HG02763 (cell line): ENCODE results near the gene CCR2.
"Not testable (repeated sequence)": the region's sequence is repeated elsewhere in the genome, so short reads cannot be mapped to it uniquely, and the experiment has no call there.

Experiments used
- ATAC-seq: cut with Tn5 transposase; IDR thresholded peaks from one replicate; pipeline ENCODE4 v1.9.1; 2021; ENCODE audit warnings: mild to moderate bottlenecking, moderate library complexity; ENCODE audit not compliant: unreplicated experiment

The CCR2 gene

GRCh38 chr3:46375814-46376213 lies 21.9 kb downstream of the CCR2 start:
- no peak for ATAC-seq

- no peak for ATAC-seq
These were observed 24.6 kb downstream of the CCR2 start for GRCh38 chr3:46378426-46378942.

- no peak for ATAC-seq
These were observed 26.7 kb downstream of the CCR2 start for GRCh38 chr3:46380471-46381221.

- no peak for ATAC-seq
These were observed 27.7 kb downstream of the CCR2 start for GRCh38 chr3:46381625-46382024.

GRCh38 chr3:46383211-46383950 lies 29.5 kb downstream of the CCR2 start:
- ATAC-seq = no peak

GRCh38 chr3:46383951-46384330 lies 30.0 kb downstream of the CCR2 start:
- ATAC-seq = no peak

- no peak for ATAC-seq
These were observed 32.3 kb downstream of the CCR2 start for GRCh38 chr3:46386205-46386604.

GRCh38 chr3:46388847-46389246 lies 34.9 kb downstream of the CCR2 start:
- ATAC-seq = not testable (repeated sequence)

GRCh38 chr3:46389306-46389705 lies 35.4 kb downstream of the CCR2 start:
- no peak for ATAC-seq

- ATAC-seq = not testable (repeated sequence)
These were observed 37.6 kb downstream of the CCR2 start for GRCh38 chr3:46391526-46391925.

GRCh38 chr3:46393011-46393410 lies 39.1 kb downstream of the CCR2 start:
- no peak for ATAC-seq

GRCh38 chr3:46393554-46394434 lies 39.9 kb downstream of the CCR2 start:
- ATAC-seq = no peak

GRCh38 chr3:46395210-46395661 lies 41.3 kb downstream of the CCR2 start:
- no peak for ATAC-seq

- ATAC-seq = no peak
These were observed 42.0 kb downstream of the CCR2 start for GRCh38 chr3:46395766-46396530.

GRCh38 chr3:46397111-46397510 lies 43.2 kb downstream of the CCR2 start:
- no peak for ATAC-seq

GRCh38 chr3:46398186-46398955 lies 44.5 kb downstream of the CCR2 start:
- no peak for ATAC-seq

GRCh38 chr3:46399098-46399497 lies 45.2 kb downstream of the CCR2 start:
- no peak for ATAC-seq

- no peak for ATAC-seq
These were observed 45.6 kb downstream of the CCR2 start for GRCh38 chr3:46399557-46399956.

GRCh38 chr3:46400000-46400734 lies 46.3 kb downstream of the CCR2 start:
- ATAC-seq = no peak
